Loucy (cell line): ENCODE measurements around the gene C1orf226.

Source experiments
- CTCF ChIP-seq: fragments of 200-600 bp; sonication (generic); conservative IDR thresholded peaks from 2 replicates; pipeline ENCODE4 v1.5.1; 2014; ENCODE audit warnings: mild to moderate bottlenecking, antibody characterized with exemption, low read length
- EZH2phosphoT487 ChIP-seq: fragments of 200-600 bp; IDR thresholded peaks from 2 replicates; pipeline ENCODE4 v1.6.1; 2018; ENCODE audit warnings: antibody characterized with exemption, mild to moderate bottlenecking, moderate library complexity, borderline replicate concordance

DNA sequence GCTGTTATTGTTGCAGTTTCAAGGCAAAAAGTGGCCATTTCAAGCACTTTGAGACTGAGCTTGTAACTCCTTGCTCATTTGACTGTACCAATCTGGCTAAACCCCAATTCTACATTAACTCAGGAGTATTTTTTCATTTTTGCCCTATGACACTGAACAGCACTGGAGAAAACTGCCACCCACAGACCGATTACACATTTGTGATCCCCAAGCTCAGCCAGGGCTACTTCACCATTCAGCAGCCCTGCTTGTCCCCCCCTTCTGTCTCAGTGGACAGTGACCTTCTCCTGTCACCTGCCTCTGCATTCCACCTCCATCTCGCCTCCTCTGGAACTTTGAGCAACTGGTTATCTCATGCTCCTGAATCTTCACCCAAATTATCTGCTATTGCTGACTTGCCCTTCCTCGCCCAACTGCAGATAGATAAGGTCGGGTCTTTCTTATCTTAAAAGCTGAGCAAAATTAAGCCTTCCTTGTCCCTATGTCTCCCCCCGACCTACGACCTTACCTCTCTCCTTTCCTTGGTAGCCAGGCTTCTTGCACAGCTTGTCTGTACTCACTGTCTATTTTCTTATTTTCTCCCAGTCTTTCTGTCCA, 30.2 kb upstream of the C1orf226 start:
- TF ChIP-seq EZH2phosphoT487 (no peak), CTCF (no peak)
